H9 (cell line): Measurements from ENCODE around the gene IBA57. TPM values are rescaled to one million over a fixed set of nuclear protein-coding genes. Genes with fewer than 3 reads are reported as not detected.

Experiments
- DNase-seq: peaks from one replicate; pipeline ENCODE4 v3.0.0-alpha.2; 2017
- H2AFZ ChIP-seq: one replicate; pipeline ENCODE4 v1.6.1; 2013; ENCODE audit warnings: mild to moderate bottlenecking, low read length, control low read depth, moderate library complexity
- H2AK5ac ChIP-seq: 2 replicates; pipeline ENCODE4 v1.6.1; 2013; ENCODE audit warnings: low read length, control low read depth, mixed read lengths; ENCODE audit not compliant: insufficient read length
- H2BK120ac ChIP-seq: one replicate; pipeline ENCODE4 v1.6.1; 2013; ENCODE audit warnings: low read depth, mild to moderate bottlenecking, low read length, control low read depth, inconsistent platforms; ENCODE audit not compliant: poor library complexity, severe bottlenecking
- H2BK12ac ChIP-seq: 2 replicates; pipeline ENCODE4 v1.6.1; 2013; ENCODE audit warnings: low read length, control low read depth, mixed read lengths, low read depth; ENCODE audit not compliant: insufficient read length
- H2BK15ac ChIP-seq: 2 replicates; pipeline ENCODE4 v1.6.1; 2013; ENCODE audit warnings: low read depth, low read length, control low read depth
- H2BK20ac ChIP-seq: one replicate; pipeline ENCODE4 v1.6.1; 2013; ENCODE audit warnings: low read depth, mild to moderate bottlenecking, low read length, control low read depth, inconsistent platforms; ENCODE audit not compliant: poor library complexity, severe bottlenecking
- H2BK5ac ChIP-seq: 2 replicates; pipeline ENCODE4 v1.6.1; 2013; ENCODE audit warnings: low read length, control low read depth, mixed read lengths; ENCODE audit not compliant: insufficient read length
- H3K14ac ChIP-seq: 2 replicates; pipeline ENCODE4 v1.6.1; 2013; ENCODE audit warnings: low read length, control low read depth; ENCODE audit not compliant: insufficient read depth
- H3K18ac ChIP-seq: 2 replicates; pipeline ENCODE4 v1.6.1; 2013; ENCODE audit warnings: low read depth, mild to moderate bottlenecking, mixed read lengths, low read length, control low read depth; ENCODE audit not compliant: insufficient read length
- H3K23ac ChIP-seq: 2 replicates; pipeline ENCODE4 v1.6.1; 2013; ENCODE audit warnings: low read length, control low read depth, mixed read lengths, low read depth; ENCODE audit not compliant: insufficient read length
- H3K23me2 ChIP-seq: 2 replicates; pipeline ENCODE4 v1.6.1; 2013; ENCODE audit warnings: low read depth, mild to moderate bottlenecking, mixed read lengths, low read length, control low read depth; ENCODE audit not compliant: insufficient read length, poor library complexity, severe bottlenecking
- H3K27ac ChIP-seq: 2 replicates; pipeline ENCODE4 v1.5.1; 2013; ENCODE audit warnings: low read length, control low read depth, mixed read lengths, low read depth; ENCODE audit not compliant: insufficient read length
- H3K27me3 ChIP-seq: 2 replicates; pipeline ENCODE4 v1.6.1; 2013; ENCODE audit warnings: low read length, control low read depth, inconsistent platforms; ENCODE audit not compliant: insufficient read depth
- H3K4ac ChIP-seq: 2 replicates; pipeline ENCODE4 v1.6.1; 2013; ENCODE audit warnings: low read depth, mild to moderate bottlenecking, control low read depth, inconsistent platforms, low read length, moderate library complexity
- H3K4me1 ChIP-seq: 2 replicates; pipeline ENCODE4 v1.6.1; 2013; ENCODE audit warnings: low read length, control low read depth, inconsistent platforms; ENCODE audit not compliant: insufficient read depth
- H3K4me2 ChIP-seq: 2 replicates; pipeline ENCODE4 v1.6.1; 2013; ENCODE audit warnings: low read length, control low read depth, mixed read lengths; ENCODE audit not compliant: insufficient read length, insufficient read depth
- H3K56ac ChIP-seq: 2 replicates; pipeline ENCODE4 v1.6.1; 2013; ENCODE audit warnings: low read depth, mild to moderate bottlenecking, mixed read lengths, low read length, control low read depth; ENCODE audit not compliant: insufficient read length
- H3K79me1 ChIP-seq: 2 replicates; pipeline ENCODE4 v1.6.1; 2013; ENCODE audit warnings: low read depth, mild to moderate bottlenecking, moderate library complexity, low read length, control low read depth, inconsistent platforms; ENCODE audit not compliant: insufficient read depth, poor library complexity, severe bottlenecking
- H3K79me2 ChIP-seq: 2 replicates; pipeline ENCODE4 v1.6.1; 2013; ENCODE audit warnings: low read length, control low read depth, inconsistent platforms; ENCODE audit not compliant: insufficient read depth
- H3K9ac ChIP-seq: 2 replicates; pipeline ENCODE4 v1.6.1; 2013; ENCODE audit warnings: low read length, control low read depth, mixed read lengths; ENCODE audit not compliant: insufficient read length; ENCODE audit errors: extremely low read depth
- H3K9me3 ChIP-seq: one replicate; pipeline ENCODE4 v1.6.1; 2013; ENCODE audit warnings: low read depth, low read length, inconsistent platforms; ENCODE audit not compliant: control insufficient read depth
- H3T11ph ChIP-seq: one replicate; pipeline ENCODE4 v1.6.1; 2013; ENCODE audit warnings: mild to moderate bottlenecking, low read length, control low read depth, inconsistent platforms
- H4K20me1 ChIP-seq: one replicate; pipeline ENCODE4 v1.6.1; 2013; ENCODE audit not compliant: control insufficient read depth, insufficient read length, insufficient read depth
- H4K5ac ChIP-seq: 2 replicates; pipeline ENCODE4 v1.6.1; 2013; ENCODE audit warnings: low read depth, mild to moderate bottlenecking, mixed read lengths, low read length, control low read depth; ENCODE audit not compliant: insufficient read length
- H4K8ac ChIP-seq: replicated peaks from 2 replicates; pipeline ENCODE4 v1.6.1; 2013; ENCODE audit warnings: low read length, control low read depth, mixed read lengths, low read depth; ENCODE audit not compliant: insufficient read length
- H4K91ac ChIP-seq: 2 replicates; pipeline ENCODE4 v1.6.1; 2013; ENCODE audit warnings: low read depth, mild to moderate bottlenecking, moderate library complexity, mixed read lengths, low read length, control low read depth; ENCODE audit not compliant: insufficient read length
- H3K27ac Mint-ChIP-seq, 3 experiments: 2 replicates in 2 of 3; 3 replicates in 1 of 3; pipeline ENCODE4 v1.8.0; 2020 to 2021; ENCODE audit warnings: mixed read lengths in 3 of 3, mild to moderate bottlenecking in 1 of 3, moderate library complexity in 1 of 3
- H3K27me3 Mint-ChIP-seq: 2 replicates; pipeline ENCODE4 v1.8.0; 2021; ENCODE audit warnings: low read depth, mild to moderate bottlenecking, moderate library complexity, mixed read lengths
- H3K36me3 Mint-ChIP-seq, 3 experiments: 2 replicates in 2 of 3; 3 replicates in 1 of 3; pipeline ENCODE4 v1.8.0; 2020 to 2021; ENCODE audit warnings: low read depth in 3 of 3, mixed read lengths in 3 of 3; ENCODE audit not compliant: insufficient read depth in 1 of 3
- H3K4me1 Mint-ChIP-seq, 2 experiments: 2 replicates each; pipeline ENCODE4 v1.8.0; 2020; ENCODE audit warnings: mixed read lengths in 2 of 2
- H3K4me3 Mint-ChIP-seq, 2 experiments: 2 replicates in 1 of 2; 3 replicates in 1 of 2; pipeline ENCODE4 v1.8.0; 2020 to 2021; ENCODE audit warnings: mild to moderate bottlenecking in 2 of 2, mixed read lengths in 2 of 2, moderate library complexity in 1 of 2
- H3K9me3 Mint-ChIP-seq, 2 experiments: 2 replicates in 1 of 2; 3 replicates in 1 of 2; pipeline ENCODE4 v1.8.0; 2020; ENCODE audit warnings: mild to moderate bottlenecking in 2 of 2, mixed read lengths in 2 of 2, moderate library complexity in 1 of 2
- CTCF ChIP-seq: fragments of 200-600 bp; sonication (generic); conservative IDR thresholded peaks from 3 replicates; pipeline ENCODE4 v1.8.0; 2021; ENCODE audit warnings: antibody characterized with exemption, mild to moderate bottlenecking
- WGBS: extraction: QIAGEN DNeasy Blood & Tissue Kit; methylation state at CpG from one replicate; pipeline ENCODE4 v1.1.7; 2013; ENCODE audit warnings: missing lambda C conversion rate, low lambda C conversion rate, mixed read lengths; ENCODE audit not compliant: insufficient read length; ENCODE audit errors: extremely low coverage; 5-methylcytosine and 5-hydroxymethylcytosine counted together
- total RNA-seq: library from RNA; stranded (reverse); gene quantifications from 2 replicates; pipeline ENCODE4 v1.2.1, GENCODE V29; 2021

IBA57 gene
- total RNA-seq, 1 experiment from 2014 or later: 12.6 TPM

DNA sequence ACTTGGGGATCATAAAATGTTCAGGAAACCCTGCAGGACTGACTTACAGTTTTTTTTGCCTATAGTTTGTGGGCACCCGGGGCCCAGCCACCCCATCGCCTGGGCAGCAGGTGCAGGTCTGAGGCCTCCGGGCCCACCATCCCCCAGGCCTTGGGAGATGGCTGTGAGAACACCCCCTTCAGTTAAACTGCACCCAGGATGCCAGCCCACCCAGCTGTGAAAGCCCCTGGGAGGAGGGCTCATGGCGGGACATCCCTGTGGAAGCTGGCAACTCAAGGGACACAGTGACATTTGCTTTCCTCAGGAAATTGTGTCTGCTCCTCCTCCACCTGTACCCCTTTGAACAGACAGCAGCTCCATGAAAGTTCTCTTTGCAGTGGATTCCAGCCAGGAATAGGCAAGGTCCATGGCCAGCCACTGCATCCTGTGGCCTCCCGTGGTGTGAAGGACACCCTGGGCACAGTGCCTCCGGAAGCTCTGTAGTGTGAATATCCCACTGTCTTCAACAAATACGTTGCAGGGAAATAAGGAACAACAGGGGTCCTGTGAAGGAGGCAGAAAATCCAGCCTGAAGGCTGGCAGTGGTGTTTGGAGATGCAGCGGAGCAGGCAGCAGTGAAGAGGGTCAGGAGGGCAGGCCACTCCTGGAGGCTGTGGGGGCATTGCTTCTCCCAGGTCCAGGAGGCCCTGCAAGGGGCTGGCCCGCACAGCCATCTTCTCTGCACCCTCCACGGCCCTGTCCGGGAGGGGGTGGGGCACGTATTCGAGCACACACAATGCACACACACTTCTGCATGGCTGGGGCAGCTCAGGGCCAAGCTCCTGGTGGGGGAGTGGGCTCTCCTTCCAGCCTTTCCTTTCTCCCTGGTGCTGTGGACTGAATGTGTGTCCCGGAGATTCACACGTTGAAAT, 40.2 kb downstream of the IBA57 start:
- no peak overlapping the region for H2AFZ ChIP-seq
- Mint-ChIP-seq H3K36me3 (peaks cover 0 to 1% (median 0%) of the 10 kb centered on the region in 3 experiments; a peak in 2 of 7 replicates), H3K27me3 (peaks cover 44% of the 10 kb centered on the region), H3K9me3 (peaks cover 0 to 2% of the 10 kb centered on the region in 2 experiments; a peak in 1 of 5 replicates), H3K4me3 (no peak overlapping the region; a peak in 1 of 5 replicates), H3K4me1 (peaks cover 2% of the 10 kb centered on the region in 2 experiments; a peak in 2 of 4 replicates), H3K27ac (no peak overlapping the region)
- no peak overlapping the region for H3K9ac ChIP-seq
- no peak overlapping the region for H4K91ac ChIP-seq
- no peak overlapping the region for H3K4ac ChIP-seq
- H3K27ac ChIP-seq: no peak overlapping the region
- H3T11ph ChIP-seq: no peak overlapping the region
- H3K23me2 ChIP-seq: no peaks in the 10 kb centered on the region
- no peaks in the 10 kb centered on the region for H3K79me2 ChIP-seq
- H4K8ac ChIP-seq: no peak overlapping the region
- H3K4me2 ChIP-seq: no peak overlapping the region
- H3K23ac ChIP-seq: no peak overlapping the region
- no peak overlapping the region for H3K14ac ChIP-seq
- H2BK12ac ChIP-seq: no peak overlapping the region
- H2BK120ac ChIP-seq: no peak overlapping the region
- H3K9me3 ChIP-seq: no peaks in the 10 kb centered on the region
- no CpG with 5 or more reads among the region's 15 CpGs for WGBS
- no peak overlapping the region for H2AK5ac ChIP-seq
- no peak overlapping the region for H2BK20ac ChIP-seq
- H3K79me1 ChIP-seq: no peaks in the 10 kb centered on the region
- no peaks in the 10 kb centered on the region; the same call in 1 of the 2 replicates for H3K27me3 ChIP-seq
- no peaks in the 10 kb centered on the region for H3K4me1 ChIP-seq
- H2BK5ac ChIP-seq: no peak overlapping the region
- H3K56ac ChIP-seq: no peak overlapping the region
- peak; percentile 20 for DNase-seq
- no peak for TF ChIP-seq CTCF
- no peaks in the 10 kb centered on the region for H4K20me1 ChIP-seq
- H4K5ac ChIP-seq: no peak overlapping the region
- H2BK15ac ChIP-seq: no peak overlapping the region
- H3K18ac ChIP-seq: no peak overlapping the region
